Tibial nerve (tissue), 4 donors: ENCODE results near the gene ABCB1. TPM values are rescaled to one million over a fixed set of nuclear protein-coding genes. Genes with fewer than 3 reads are reported as not detected.

ENCODE experiments used
- DNase-seq, 2 donors: peaks; one replicate each; pipeline ENCODE4 v3.0.0-alpha.2; 2019; ENCODE audit warnings: low spot score in 2 of 2
- H3K27ac ChIP-seq, 4 donors: fragments of 200-600 bp; sonication (generic) in 3 of 4; one replicate each; pipeline ENCODE4 v1.5.1; 2017 to 2019; ENCODE audit warnings: mild to moderate bottlenecking in 1 of 4
- H3K27me3 ChIP-seq, 2 donors: fragments of 200-600 bp; sonication (generic) in 1 of 2; one replicate each; pipeline versions ENCODE4 v1.5.1 to v1.6.0; 2017 to 2019
- H3K36me3 ChIP-seq, 3 donors: fragments of 200-600 bp; sonication (generic); one replicate each; pipeline ENCODE4 v1.5.1; 2018 to 2019
- H3K4me1 ChIP-seq, 4 donors: fragments of 200-600 bp; sonication (generic) in 3 of 4; one replicate each; pipeline ENCODE4 v1.5.1; 2017 to 2019
- H3K4me3 ChIP-seq, 4 donors: fragments of 200-600 bp; sonication (generic) in 3 of 4; one replicate each; pipeline ENCODE4 v1.5.1; 2017 to 2019; ENCODE audit warnings: mild to moderate bottlenecking in 1 of 4, moderate library complexity in 1 of 4
- H3K9me3 ChIP-seq, 4 donors: fragments of 200-600 bp; sonication (generic) in 3 of 4; one replicate each; pipeline ENCODE4 v1.5.1; 2017 to 2019
- EP300 ChIP-seq, 2 donors: sonication (generic); formaldehyde crosslinking; IDR thresholded peaks; one replicate each; pipeline ENCODE4 v1.6.1; 2017; ENCODE audit warnings: antibody characterized with exemption in 2 of 2, mild to moderate bottlenecking in 1 of 2
- POLR2A ChIP-seq, 2 donors: fragments of 450-650 bp; IDR thresholded peaks; one replicate each; pipeline ENCODE4 v1.6.1; 2017; ENCODE audit warnings: antibody characterized with exemption in 2 of 2, mild to moderate bottlenecking in 2 of 2, moderate library complexity in 2 of 2
- WGBS, 2 donors: methylation state at CpG; one replicate each; pipeline ENCODE4 v1.1.5; 2018; 5-methylcytosine and 5-hydroxymethylcytosine counted together
- total RNA-seq, 4 donors: library from RNA; depleted of rRNA; stranded (reverse); fragments of >200 nt; gene quantifications; one replicate each; pipeline ENCODE4 v1.1.0, GENCODE V29; 2016
- TF ChIP-seq, protein P1 (sequence below), 5 experiments: fragments of 200-600 bp in 3 of 5; fragments of 450-650 bp in 2 of 5; sonication (generic) in 3 of 5; IDR thresholded peaks; one replicate each; pipeline ENCODE4 v1.5.1; 2016 to 2019; ENCODE audit warnings: antibody characterized with exemption in 5 of 5, mild to moderate bottlenecking in 3 of 5, moderate library complexity in 2 of 5

ABCB1 gene
- total RNA-seq, 4 donors from 2014 or later: 12.8 to 36.0 (median 22.2) TPM

- no peak for DNase-seq
- no peak overlapping the region for H3K4me3 ChIP-seq
- no peaks in the 10 kb centered on the region for H3K4me1 ChIP-seq
- TF ChIP-seq POLR2A (IDR thresholded peaks at IDR 0.05) (no peak), EP300 (IDR thresholded peaks at IDR 0.05) (no peak)
- TF ChIP-seq, protein P1, sequence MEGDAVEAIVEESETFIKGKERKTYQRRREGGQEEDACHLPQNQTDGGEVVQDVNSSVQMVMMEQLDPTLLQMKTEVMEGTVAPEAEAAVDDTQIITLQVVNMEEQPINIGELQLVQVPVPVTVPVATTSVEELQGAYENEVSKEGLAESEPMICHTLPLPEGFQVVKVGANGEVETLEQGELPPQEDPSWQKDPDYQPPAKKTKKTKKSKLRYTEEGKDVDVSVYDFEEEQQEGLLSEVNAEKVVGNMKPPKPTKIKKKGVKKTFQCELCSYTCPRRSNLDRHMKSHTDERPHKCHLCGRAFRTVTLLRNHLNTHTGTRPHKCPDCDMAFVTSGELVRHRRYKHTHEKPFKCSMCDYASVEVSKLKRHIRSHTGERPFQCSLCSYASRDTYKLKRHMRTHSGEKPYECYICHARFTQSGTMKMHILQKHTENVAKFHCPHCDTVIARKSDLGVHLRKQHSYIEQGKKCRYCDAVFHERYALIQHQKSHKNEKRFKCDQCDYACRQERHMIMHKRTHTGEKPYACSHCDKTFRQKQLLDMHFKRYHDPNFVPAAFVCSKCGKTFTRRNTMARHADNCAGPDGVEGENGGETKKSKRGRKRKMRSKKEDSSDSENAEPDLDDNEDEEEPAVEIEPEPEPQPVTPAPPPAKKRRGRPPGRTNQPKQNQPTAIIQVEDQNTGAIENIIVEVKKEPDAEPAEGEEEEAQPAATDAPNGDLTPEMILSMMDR (IDR thresholded peaks at IDR 0.05): no peak
- no peaks in the 10 kb centered on the region for H3K27me3 ChIP-seq
- WGBS, 2 donors: 50% methylated on average over 1 of the region's 1 CpG
- no peak overlapping the region for H3K27ac ChIP-seq
- no peaks in the 10 kb centered on the region for H3K36me3 ChIP-seq
- no peaks in the 10 kb centered on the region for H3K9me3 ChIP-seq
Measured at GRCh38 chr7:87570178-87570577, 30.5 kb downstream of the ABCB1 start.

DNA sequence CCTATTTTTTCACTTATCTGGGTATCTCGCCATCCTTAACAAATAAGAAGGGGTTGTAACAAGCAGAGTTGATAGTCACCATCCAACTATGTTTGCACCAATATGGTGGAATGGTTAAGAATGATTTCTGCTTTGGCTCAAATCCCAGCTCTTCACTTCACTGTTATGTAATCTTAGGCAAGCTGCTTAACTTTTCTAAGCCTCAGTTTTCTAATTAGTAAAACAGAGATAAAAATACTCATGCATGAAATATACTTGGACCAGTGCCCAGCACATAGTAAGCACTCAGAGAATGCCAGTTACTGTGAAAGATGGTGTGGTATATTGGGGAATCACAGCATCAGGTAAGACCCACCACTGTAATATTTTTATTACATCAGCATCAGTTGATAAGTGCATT lies 33.6 kb downstream of the ABCB1 start:
- H3K36me3 ChIP-seq: no peaks in the 10 kb centered on the region
- DNase-seq: no peak
- H3K4me1 ChIP-seq: no peaks in the 10 kb centered on the region
- no peak overlapping the region for H3K27ac ChIP-seq
- WGBS, 2 donors: 89 to 95% methylated on average over 1 of the region's 1 CpG
- TF ChIP-seq, protein P1 (IDR thresholded peaks at IDR 0.05): no peak
- TF ChIP-seq POLR2A (IDR thresholded peaks at IDR 0.05) (no peak), EP300 (IDR thresholded peaks at IDR 0.05) (no peak)
- no peak overlapping the region for H3K4me3 ChIP-seq
- no peaks in the 10 kb centered on the region for H3K9me3 ChIP-seq
- H3K27me3 ChIP-seq: no peaks in the 10 kb centered on the region

- Histone ChIP-seq H3K9me3 (no peaks in the 10 kb centered on the region), H3K27me3 (no peaks in the 10 kb centered on the region), H3K4me1 (no peaks in the 10 kb centered on the region), H3K27ac (no peak overlapping the region), H3K36me3 (no peaks in the 10 kb centered on the region), H3K4me3 (no peak overlapping the region)
- 82 to 89% methylated on average over 6 of the region's 6 CpGs for WGBS, 2 donors
- TF ChIP-seq, protein P1 (IDR thresholded peaks at IDR 0.05): no peak
- no peak for DNase-seq
Measured at GRCh38 chr7:87566311-87566900, 34.3 kb downstream of the ABCB1 start.

DNA sequence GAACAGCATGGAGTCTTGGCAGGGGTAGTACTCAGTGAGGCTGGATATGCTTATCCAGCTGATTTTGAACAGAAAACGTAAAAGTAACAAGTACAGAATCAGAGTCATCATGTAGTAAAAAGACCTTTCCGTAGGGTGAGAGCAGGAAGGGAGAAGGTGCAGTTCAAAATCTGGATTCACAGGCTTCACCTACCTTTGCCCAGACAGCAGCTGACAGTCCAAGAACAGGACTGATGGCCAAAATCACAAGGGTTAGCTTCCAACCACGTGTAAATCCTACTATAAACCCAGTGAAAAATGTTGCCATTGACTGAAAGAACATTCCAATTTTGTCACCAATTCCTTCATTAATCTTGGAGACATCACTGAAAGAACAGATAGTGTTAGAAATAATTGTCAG lies 34.8 kb downstream of the ABCB1 start:
- WGBS, 2 donors: 49 to 69% methylated on average over 3 of the region's 3 CpGs
- no peaks in the 10 kb centered on the region for H3K9me3 ChIP-seq
- H3K27ac ChIP-seq: no peak overlapping the region
- TF ChIP-seq POLR2A (IDR thresholded peaks at IDR 0.05): no peak
- no peak for DNase-seq
- no peak overlapping the region for H3K4me3 ChIP-seq
- no peaks in the 10 kb centered on the region for H3K36me3 ChIP-seq
- H3K4me1 ChIP-seq: no peaks in the 10 kb centered on the region
- H3K27me3 ChIP-seq: no peaks in the 10 kb centered on the region

GRCh38 chr7:87564296-87564963 lies 36.3 kb downstream of the ABCB1 start:
- no peaks in the 10 kb centered on the region for H3K36me3 ChIP-seq
- H3K4me1 ChIP-seq: no peaks in the 10 kb centered on the region
- 18 to 23% methylated on average over 3 of the region's 3 CpGs for WGBS, 2 donors
- DNase-seq: no peak
- H3K27me3 ChIP-seq: no peaks in the 10 kb centered on the region
- H3K9me3 ChIP-seq: no peaks in the 10 kb centered on the region
- H3K4me3 ChIP-seq: no peak overlapping the region
- TF ChIP-seq, protein P1 (IDR thresholded peaks at IDR 0.05): peak in 1 of 5 experiments; percentile 10
- no peak for TF ChIP-seq EP300 (IDR thresholded peaks at IDR 0.05)
- TF ChIP-seq POLR2A (IDR thresholded peaks at IDR 0.05): no peak
- no peak overlapping the region for H3K27ac ChIP-seq
